GM18868 (cell line): ENCODE measurements around the gene PGAP6.
"Not testable (repeated sequence)": the region's sequence is repeated elsewhere in the genome, so short reads cannot be mapped to it uniquely, and the experiment has no call there.

Source experiments
- ATAC-seq: cut with Tn5 transposase; IDR thresholded peaks from one replicate; pipeline ENCODE4 v1.9.1; 2021; ENCODE audit warnings: mild to moderate bottlenecking, moderate library complexity; ENCODE audit not compliant: unreplicated experiment

Gene PGAP6

GRCh38 chr16:404971-405486, 23.3 kb upstream of the PGAP6 start:
- no peak for ATAC-seq

- ATAC-seq: peak; percentile 59
Measured at GRCh38 chr16:401468-402348, 19.9 kb upstream of the PGAP6 start, which contains the start of gene DECR2. Gene DECR2 (plus strand): TSS chr16:401885. CDS start chr16:401964, 79 bp downstream.

- no peak for ATAC-seq
Measured at GRCh38 chr16:400061-400591, 18.3 kb upstream of the PGAP6 start.

- ATAC-seq: no peak
Measured at GRCh38 chr16:399340-400019, 17.7 kb upstream of the PGAP6 start.

GRCh38 chr16:398561-399339, 17.0 kb upstream of the PGAP6 start:
- no peak for ATAC-seq

- ATAC-seq: no peak
Measured at GRCh38 chr16:397736-398332, 16.1 kb upstream of the PGAP6 start.

GRCh38 chr16:397135-397661, 15.4 kb upstream of the PGAP6 start, which contains the start of gene NME4:
Gene NME4 (plus strand): TSS chr16:397199. CDS start chr16:397223, 24 bp downstream.
- ATAC-seq: no peak

GRCh38 chr16:396605-397004, 14.8 kb upstream of the PGAP6 start:
- ATAC-seq: no peak

GRCh38 chr16:396199-396598, 14.4 kb upstream of the PGAP6 start:
- no peak for ATAC-seq

GRCh38 chr16:392450-393030, 10.8 kb upstream of the PGAP6 start:
- no peak for ATAC-seq

GRCh38 chr16:391885-392335, 10.1 kb upstream of the PGAP6 start:
- ATAC-seq: no peak

- ATAC-seq: no peak
Measured at GRCh38 chr16:389352-389751, 7.6 kb upstream of the PGAP6 start.

GRCh38 chr16:387761-388666, 6.2 kb upstream of the PGAP6 start:
- ATAC-seq: not testable (repeated sequence)

- ATAC-seq: no peak
Measured at GRCh38 chr16:386641-387156, 4.9 kb upstream of the PGAP6 start.

- no peak for ATAC-seq
Measured at GRCh38 chr16:383326-384051, 1.7 kb upstream of the PGAP6 start.

- no peak for ATAC-seq
Measured at GRCh38 chr16:381012-381788, 578 bp downstream of the PGAP6 start.

GRCh38 chr16:380762-381011, 1.1 kb downstream of the PGAP6 start:
- ATAC-seq: no peak
